ENCODE results near the gene AFM. TPM values are rescaled to one million over a fixed set of nuclear protein-coding genes. Genes with fewer than 3 reads are reported as not detected.

AFM gene
- total and polyA plus RNA-seq, 4 donors: 0.09 TPM; not detected in 3

- TF ChIP-seq CTCF (IDR thresholded peaks at IDR 0.05; ENCODE audit: control extremely low read depth, extremely low read depth): no peak
- Histone ChIP-seq H3K27me3 (ENCODE audit: control insufficient read depth in 3 of 3, insufficient read depth in 3 of 3, low read length in 2 of 3) (no peaks in the 10 kb centered on the region), H3K9ac (ENCODE audit: insufficient read depth in 1 of 2, low read length in 2 of 2) (no peak overlapping the region), H3K27ac (ENCODE audit: low read depth in 1 of 2, low read length in 1 of 2) (no peak overlapping the region), H3K4me3 (no peak overlapping the region), H3K9me3 (ENCODE audit: control insufficient read depth in 4 of 4, insufficient read depth in 3 of 4, low read length in 3 of 4) (no peaks in the 10 kb centered on the region), H3K36me3 (ENCODE audit: control insufficient read depth in 4 of 4, insufficient read depth in 4 of 4, low read length in 4 of 4) (no peaks in the 10 kb centered on the region), H3K4me1 (ENCODE audit: control insufficient read depth in 5 of 5, insufficient read depth in 5 of 5, low read length in 5 of 5) (no peaks in the 10 kb centered on the region)
- WGBS, 2 donors: 92 to 93% methylated on average over 2 of the region's 2 CpGs
- DNase-seq: no peak
- ATAC-seq (ENCODE audit: insufficient read depth, low FRiP score): no peak
Observed at GRCh38 chr4:73528171-73528570, 46.6 kb downstream of the AFM start.

- Histone ChIP-seq H3K4me3 (no peak overlapping the region), H3K27me3 (ENCODE audit: control insufficient read depth in 3 of 3, insufficient read depth in 3 of 3, low read length in 2 of 3) (no peaks in the 10 kb centered on the region), H3K9me3 (ENCODE audit: control insufficient read depth in 4 of 4, insufficient read depth in 3 of 4, low read length in 3 of 4) (no peaks in the 10 kb centered on the region), H3K27ac (ENCODE audit: low read depth in 1 of 2, low read length in 1 of 2) (no peak overlapping the region), H3K4me1 (ENCODE audit: control insufficient read depth in 5 of 5, insufficient read depth in 5 of 5, low read length in 5 of 5) (no peaks in the 10 kb centered on the region), H3K36me3 (ENCODE audit: control insufficient read depth in 4 of 4, insufficient read depth in 4 of 4, low read length in 4 of 4) (no peaks in the 10 kb centered on the region), H3K9ac (ENCODE audit: insufficient read depth in 1 of 2, low read length in 2 of 2) (no peak overlapping the region)
- DNase-seq (no peak), ATAC-seq (ENCODE audit: insufficient read depth, low FRiP score) (no peak)
- TF ChIP-seq CTCF (IDR thresholded peaks at IDR 0.05; ENCODE audit: control extremely low read depth, extremely low read depth): no peak
- WGBS, 2 donors: 69 to 74% methylated on average over 2 of the region's 2 CpGs
Observed at GRCh38 chr4:73533515-73534422, 52.2 kb downstream of the AFM start.

- no peak overlapping the region for H3K9ac ChIP-seq (ENCODE audit: insufficient read depth in 1 of 2, low read length in 2 of 2)
- 86 to 93% methylated on average over 2 of the region's 2 CpGs for WGBS, 2 donors
- DNase-seq (no peak), ATAC-seq (ENCODE audit: insufficient read depth, low FRiP score) (no peak)
- no peaks in the 10 kb centered on the region for H3K9me3 ChIP-seq (ENCODE audit: control insufficient read depth in 4 of 4, insufficient read depth in 3 of 4, low read length in 3 of 4)
- H3K27ac ChIP-seq (ENCODE audit: low read depth in 1 of 2, low read length in 1 of 2): no peak overlapping the region
- no peak overlapping the region for H3K4me3 ChIP-seq
- H3K27me3 ChIP-seq (ENCODE audit: control insufficient read depth in 3 of 3, insufficient read depth in 3 of 3, low read length in 2 of 3): no peaks in the 10 kb centered on the region
- no peaks in the 10 kb centered on the region for H3K36me3 ChIP-seq (ENCODE audit: control insufficient read depth in 4 of 4, insufficient read depth in 4 of 4, low read length in 4 of 4)
- H3K4me1 ChIP-seq (ENCODE audit: control insufficient read depth in 5 of 5, insufficient read depth in 5 of 5, low read length in 5 of 5): no peaks in the 10 kb centered on the region
- no peak for TF ChIP-seq CTCF (IDR thresholded peaks at IDR 0.05; ENCODE audit: control extremely low read depth, extremely low read depth)
Observed at GRCh38 chr4:73538162-73538561, 56.6 kb downstream of the AFM start.

Data from lung (tissue), 12 donors.